Measurements from ENCODE around the gene ARHGAP22. TPM values are rescaled to one million over a fixed set of nuclear protein-coding genes. Genes with fewer than 3 reads are reported as not detected.

Gene ARHGAP22
- total and polyA plus RNA-seq, 2 experiments from 2014 or later, result 3.2 to 7.8 TPM

GRCh38 chr10:48414160-48414559, 190.7 kb downstream of the ARHGAP22 start:
- H3K4me1 ChIP-seq (ENCODE audit: low read depth), result no peaks in the 10 kb centered on the region
- H3K36me3 ChIP-seq, result peaks cover 10% of the 10 kb centered on the region
- no peak for DNase-seq (ENCODE audit: low read depth in 1 of 2, low spot score in 1 of 2)
- H3K9me3 ChIP-seq (ENCODE audit: low read depth), result no peaks in the 10 kb centered on the region
- no peaks in the 10 kb centered on the region for H3K27me3 ChIP-seq
- no peak for TF ChIP-seq CTCF (IDR thresholded peaks at IDR 0.05; ENCODE audit: low read depth, low read length)
- H3K4me3 ChIP-seq, result no peak overlapping the region
- no peak overlapping the region for H3K27ac ChIP-seq

GRCh38 chr10:48412933-48413332, 191.9 kb downstream of the ARHGAP22 start:
- peaks cover 7% of the 10 kb centered on the region for H3K36me3 ChIP-seq

GRCh38 chr10:48412081-48412480, 192.8 kb downstream of the ARHGAP22 start:
- Histone ChIP-seq H3K4me3 (no peak overlapping the region), H3K36me3 (peaks cover 7% of the 10 kb centered on the region), H3K4me1 (ENCODE audit: low read depth) (no peaks in the 10 kb centered on the region), H3K27me3 (no peaks in the 10 kb centered on the region), H3K27ac (no peak overlapping the region), H3K9me3 (ENCODE audit: low read depth) (no peaks in the 10 kb centered on the region)
- no peak for TF ChIP-seq CTCF (IDR thresholded peaks at IDR 0.05; ENCODE audit: low read depth, low read length)
- DNase-seq (ENCODE audit: low read depth in 1 of 2, low spot score in 1 of 2), result no peak

More at GRCh38 chr10:48412933-48413332, 191.9 kb downstream of the ARHGAP22 start:
- H3K9me3 ChIP-seq (ENCODE audit: low read depth), result no peaks in the 10 kb centered on the region
- no peak for DNase-seq (ENCODE audit: low read depth in 1 of 2, low spot score in 1 of 2)
- no peak for TF ChIP-seq CTCF (IDR thresholded peaks at IDR 0.05; ENCODE audit: low read depth, low read length)
- H3K4me3 ChIP-seq, result no peak overlapping the region
- H3K27me3 ChIP-seq, result no peaks in the 10 kb centered on the region
- H3K27ac ChIP-seq, result no peak overlapping the region
- H3K4me1 ChIP-seq (ENCODE audit: low read depth), result no peaks in the 10 kb centered on the region

GRCh38 chr10:48411510-48411909, 193.4 kb downstream of the ARHGAP22 start:
- no peak for TF ChIP-seq CTCF (IDR thresholded peaks at IDR 0.05; ENCODE audit: low read depth, low read length)
- DNase-seq (ENCODE audit: low read depth in 1 of 2, low spot score in 1 of 2), result no peak
- H3K27me3 ChIP-seq, result no peaks in the 10 kb centered on the region
- H3K9me3 ChIP-seq (ENCODE audit: low read depth), result no peaks in the 10 kb centered on the region
- H3K27ac ChIP-seq, result no peak overlapping the region
- no peaks in the 10 kb centered on the region for H3K4me1 ChIP-seq (ENCODE audit: low read depth)
- H3K4me3 ChIP-seq, result no peak overlapping the region
- H3K36me3 ChIP-seq, result peaks cover 7% of the 10 kb centered on the region

GRCh38 chr10:48410503-48410902, 194.4 kb downstream of the ARHGAP22 start:
- Histone ChIP-seq H3K4me1 (ENCODE audit: low read depth) (no peaks in the 10 kb centered on the region), H3K4me3 (no peak overlapping the region), H3K27me3 (no peaks in the 10 kb centered on the region), H3K27ac (no peak overlapping the region), H3K9me3 (ENCODE audit: low read depth) (no peaks in the 10 kb centered on the region), H3K36me3 (peaks cover 7% of the 10 kb centered on the region)
- TF ChIP-seq CTCF (IDR thresholded peaks at IDR 0.05; ENCODE audit: low read depth, low read length), result no peak
- DNase-seq (ENCODE audit: low read depth in 1 of 2, low spot score in 1 of 2), result no peak

GRCh38 chr10:48406658-48407057, 198.2 kb downstream of the ARHGAP22 start:
- no peak for TF ChIP-seq CTCF (IDR thresholded peaks at IDR 0.05; ENCODE audit: low read depth, low read length)
- H3K27me3 ChIP-seq, result no peaks in the 10 kb centered on the region
- H3K9me3 ChIP-seq (ENCODE audit: low read depth), result no peaks in the 10 kb centered on the region
- H3K36me3 ChIP-seq, result peaks cover 7% of the 10 kb centered on the region
- H3K27ac ChIP-seq, result no peak overlapping the region
- no peaks in the 10 kb centered on the region for H3K4me1 ChIP-seq (ENCODE audit: low read depth)
- no peak for DNase-seq (ENCODE audit: low read depth in 1 of 2, low spot score in 1 of 2)
- no peak overlapping the region for H3K4me3 ChIP-seq
